ENCODE data around the gene IL1RAPL1.
"Not testable (repeated sequence)": the region's sequence is repeated elsewhere in the genome, so short reads cannot be mapped to it uniquely, and the experiment has no call there.

IL1RAPL1 gene

DNA sequence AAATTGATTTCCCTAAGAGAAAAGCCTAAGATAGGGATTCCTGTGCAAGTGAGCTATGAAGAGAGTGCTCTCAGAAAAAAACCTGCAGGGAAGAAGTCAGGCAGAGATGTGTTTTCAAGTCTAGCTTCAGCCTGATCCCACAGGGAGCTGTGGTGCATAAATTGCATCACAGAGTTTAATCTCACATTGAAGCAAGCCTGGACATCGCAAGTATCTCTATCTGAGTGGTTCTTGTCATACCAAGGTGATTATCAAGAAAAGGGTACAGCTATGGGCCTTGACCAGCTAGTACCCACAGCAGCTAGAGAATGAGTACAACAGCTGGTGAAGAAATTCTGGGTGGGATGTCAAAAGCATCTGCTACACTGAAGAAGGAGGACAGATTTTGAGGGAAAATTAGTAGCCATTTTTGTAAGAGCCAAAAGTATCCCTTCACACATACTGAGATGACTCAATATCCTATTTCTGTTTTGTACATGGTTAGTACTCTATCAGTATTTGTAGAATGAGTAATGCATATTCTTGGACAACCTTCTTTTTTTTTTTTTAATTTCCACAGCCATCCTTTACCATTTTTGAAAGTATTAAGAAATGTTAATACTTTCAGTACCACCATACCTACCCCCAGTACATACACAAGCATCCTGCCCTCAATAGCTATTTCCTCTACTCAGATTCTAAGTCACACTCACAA, 708.9 kb downstream of the IL1RAPL1 start:
- DNase-seq = no peak

DNA sequence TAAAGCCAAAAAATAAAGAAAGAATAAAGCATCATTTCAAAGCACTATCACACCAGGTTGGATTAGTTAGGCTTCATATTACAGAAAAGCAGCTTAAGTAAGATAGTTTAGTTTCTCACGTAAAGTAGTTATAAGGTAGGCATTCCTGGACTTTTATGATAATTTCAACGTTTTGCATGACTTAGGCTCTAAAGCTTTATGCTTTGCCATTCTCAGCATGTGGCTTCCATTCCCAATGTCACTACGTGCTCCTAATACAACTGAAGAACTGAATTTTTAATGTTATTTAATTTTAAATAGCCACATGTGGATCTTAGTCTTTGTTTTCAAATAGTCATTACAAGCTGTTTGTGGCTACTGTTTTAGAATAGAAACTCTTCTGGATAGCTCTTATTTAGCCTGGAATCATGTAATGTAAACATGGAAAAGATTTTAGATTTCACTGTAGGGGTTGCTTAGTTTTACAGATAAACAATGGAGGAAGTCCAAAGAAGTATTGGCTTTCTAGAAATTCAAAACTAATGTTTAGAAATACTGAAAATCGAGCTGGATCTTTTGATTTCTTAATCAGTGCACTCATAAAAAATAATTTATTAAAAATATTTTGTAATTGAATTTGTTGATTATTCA, 710.0 kb downstream of the IL1RAPL1 start:
- DNase-seq = no peak

DNA sequence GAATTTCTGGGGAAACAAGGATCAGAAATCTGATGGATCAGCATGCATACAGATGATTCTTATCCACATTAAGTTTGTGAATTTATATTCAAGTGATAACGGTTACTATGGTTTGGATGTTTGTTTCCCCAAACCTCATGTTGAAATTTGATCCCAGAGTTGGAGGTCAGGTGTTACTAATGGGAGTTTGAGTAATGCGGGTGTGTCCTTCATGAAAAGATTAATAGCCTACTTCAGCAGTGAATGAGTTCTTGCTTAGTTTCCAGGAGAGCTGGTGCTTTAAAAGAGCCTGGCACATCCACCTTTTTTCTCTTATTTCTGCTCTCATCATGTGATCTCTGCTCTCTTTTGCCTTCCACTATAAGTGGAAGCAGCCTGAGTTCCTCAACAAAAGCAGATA, 712.4 kb downstream of the IL1RAPL1 start:
- DNase-seq = no peak

DNA sequence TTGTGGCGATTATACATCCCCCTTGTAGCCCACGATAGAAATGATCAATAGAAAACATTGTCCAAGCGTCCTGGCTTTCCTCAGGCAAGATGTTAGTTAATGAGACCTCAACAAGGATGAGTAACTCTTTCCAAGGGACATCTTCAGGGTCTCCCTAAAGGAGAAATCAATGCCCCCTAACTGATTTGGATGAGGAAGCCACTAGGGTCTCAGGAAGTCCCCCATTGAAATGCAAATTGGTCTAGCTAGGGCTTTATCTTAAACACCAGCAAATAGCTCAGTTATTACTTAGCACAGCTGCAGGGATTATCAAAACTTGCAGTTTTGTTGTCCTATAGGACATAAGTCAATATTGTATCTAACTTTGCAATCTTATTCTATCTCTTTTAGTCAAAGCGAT, 721.5 kb downstream of the IL1RAPL1 start:
- no peak for DNase-seq

GRCh38 chrX:29315931-29316330, 728.7 kb downstream of the IL1RAPL1 start:
- DNase-seq = no peak

GRCh38 chrX:29318012-29318411, 730.8 kb downstream of the IL1RAPL1 start:
- no peak for DNase-seq

DNA sequence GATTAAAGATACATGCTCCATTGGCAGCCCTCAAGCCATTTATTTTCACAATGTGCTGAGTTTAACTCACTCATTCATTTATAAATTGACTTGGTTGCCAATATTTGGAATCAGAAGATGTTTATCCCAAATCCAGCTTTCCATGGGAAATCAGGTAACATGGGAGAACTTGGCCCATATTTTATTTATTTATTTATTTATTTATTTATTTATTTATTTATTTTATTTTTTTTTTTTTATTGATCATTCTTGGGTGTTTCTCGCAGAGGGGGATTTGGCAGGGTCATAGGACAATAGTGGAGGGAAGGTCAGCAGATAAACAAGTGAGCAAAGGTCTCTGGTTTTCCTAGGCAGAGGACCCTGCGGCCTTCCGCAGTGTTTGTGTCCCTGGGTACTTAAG, 745.2 kb downstream of the IL1RAPL1 start:
- not testable (repeated sequence) for DNase-seq

GRCh38 chrX:29333091-29333490, 745.8 kb downstream of the IL1RAPL1 start:
- DNase-seq = not testable (repeated sequence)

GRCh38 chrX:29348288-29348687, 761.0 kb downstream of the IL1RAPL1 start:
- no peak for DNase-seq

GRCh38 chrX:29359276-29359675, 772.0 kb downstream of the IL1RAPL1 start:
- no peak for DNase-seq

DNA sequence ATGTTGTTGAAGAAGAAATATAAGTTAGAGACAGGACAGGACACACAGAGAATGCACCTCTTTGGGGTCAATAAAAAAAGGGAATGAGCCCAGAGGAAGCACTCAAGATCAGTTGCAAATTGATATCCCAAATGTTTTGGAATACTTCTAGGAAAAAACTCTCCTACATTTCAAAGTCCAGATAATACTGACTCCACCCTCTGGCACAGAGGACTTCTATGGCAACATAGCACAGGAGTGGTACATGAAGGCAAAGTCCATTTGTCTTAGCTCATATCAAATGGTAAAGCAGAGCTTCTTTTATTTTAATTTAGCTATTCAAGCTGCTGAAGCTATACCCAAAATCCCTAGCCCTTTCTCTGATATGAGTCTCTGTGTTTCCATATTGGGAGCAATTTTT, 787.5 kb downstream of the IL1RAPL1 start:
- DNase-seq = not testable (repeated sequence)

- no peak for DNase-seq
These were observed 789.3 kb downstream of the IL1RAPL1 start for GRCh38 chrX:29376584-29376983.

DNA sequence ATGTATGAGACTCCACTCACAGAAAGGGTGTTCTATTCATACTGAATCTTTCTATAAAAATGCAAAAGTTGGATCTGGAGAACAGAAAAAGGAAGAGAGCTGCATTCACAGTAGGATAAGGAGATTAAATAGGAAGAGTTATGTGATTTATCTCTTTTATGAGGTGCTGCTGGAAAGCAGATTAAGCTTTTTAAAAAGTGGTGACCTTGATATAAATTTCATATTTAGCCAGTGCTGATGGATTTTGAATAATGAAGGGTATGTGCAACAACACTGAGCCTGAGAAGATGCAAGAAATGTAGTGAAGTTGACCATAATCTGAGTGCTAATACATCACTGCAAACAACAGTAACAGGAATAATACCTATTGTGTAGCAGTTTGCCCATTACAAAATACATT, 795.6 kb downstream of the IL1RAPL1 start:
- DNase-seq = no peak

GRCh38 chrX:29388509-29388908, 801.3 kb downstream of the IL1RAPL1 start:
- no peak for DNase-seq

DNA sequence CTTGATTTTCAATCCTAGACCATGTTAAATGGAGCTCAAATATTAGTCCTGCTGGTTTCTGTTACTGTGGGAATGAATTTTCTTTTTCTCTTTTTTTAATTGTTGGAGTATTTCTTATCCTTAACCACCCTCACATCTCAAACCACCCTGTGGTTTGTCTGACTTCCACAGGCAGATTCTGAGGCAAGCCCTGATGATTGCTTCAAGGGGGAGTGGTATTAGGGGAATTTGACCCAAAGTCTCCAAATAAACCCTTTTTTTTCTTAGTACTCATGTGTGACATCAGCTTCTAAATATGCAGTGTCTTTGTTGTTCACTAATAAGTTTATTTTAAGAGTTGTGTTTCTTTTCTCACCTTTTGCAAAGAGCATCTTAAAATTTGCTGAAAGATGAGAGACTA, 810.3 kb downstream of the IL1RAPL1 start:
- DNase-seq = no peak

- no peak for DNase-seq
These were observed 820.1 kb downstream of the IL1RAPL1 start for GRCh38 chrX:29407357-29407756.

- no peak for DNase-seq
These were observed 832.7 kb downstream of the IL1RAPL1 start for GRCh38 chrX:29419774-29420553.

DNA sequence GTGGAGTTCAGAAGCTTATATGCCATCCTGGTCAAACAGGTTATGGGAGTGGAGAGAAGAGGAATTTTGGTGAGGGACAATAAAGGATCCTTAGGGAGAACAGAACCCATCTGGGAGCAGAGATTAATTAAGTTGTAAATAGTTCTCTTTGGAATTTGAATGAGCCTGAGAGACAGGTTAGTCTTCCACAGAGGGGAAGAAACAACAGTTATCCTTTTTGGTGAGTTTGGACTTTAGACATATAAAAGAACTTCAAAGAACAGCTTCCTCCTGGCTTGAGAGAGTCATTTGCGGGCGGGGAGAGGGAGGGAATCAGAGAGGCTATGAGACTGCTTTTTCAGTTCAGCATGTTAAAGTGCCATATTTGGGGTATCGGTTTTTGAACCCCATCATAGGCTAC, 834.8 kb downstream of the IL1RAPL1 start:
- DNase-seq = no peak

- DNase-seq = no peak
These were observed 844.6 kb downstream of the IL1RAPL1 start for GRCh38 chrX:29431895-29432294.

GRCh38 chrX:29432534-29432933, 845.3 kb downstream of the IL1RAPL1 start:
- no peak for DNase-seq

DNA sequence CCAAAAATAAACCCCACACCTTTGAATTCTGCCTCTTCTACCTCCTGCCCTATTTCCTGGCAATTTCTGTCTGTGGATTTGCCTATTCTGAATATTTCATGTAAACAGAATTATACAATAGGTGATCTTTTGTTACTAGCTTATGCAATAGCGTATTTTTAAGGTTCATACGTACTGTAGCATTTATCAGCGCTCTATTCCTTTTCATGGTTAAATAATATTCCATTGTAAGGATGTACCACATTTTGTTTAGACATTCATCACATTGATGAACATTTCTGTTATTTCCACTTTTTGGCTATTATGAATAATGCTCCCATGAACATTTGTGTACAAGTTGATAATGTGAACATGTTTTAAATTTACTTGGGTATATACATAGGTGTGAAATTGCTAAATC, 847.7 kb downstream of the IL1RAPL1 start:
- no peak for DNase-seq

GRCh38 chrX:29435396-29435795, 848.1 kb downstream of the IL1RAPL1 start:
- DNase-seq = no peak

GRCh38 chrX:29447867-29448266, 860.6 kb downstream of the IL1RAPL1 start:
- DNase-seq = no peak

- no peak for DNase-seq
These were observed 866.1 kb downstream of the IL1RAPL1 start for GRCh38 chrX:29453333-29453732.
